Peyer's patch (tissue), 4 donors: ENCODE results near the gene EIF4G1. TPM values are rescaled to one million over a fixed set of nuclear protein-coding genes. Genes with fewer than 3 reads are reported as not detected.

ENCODE experiments used
- DNase-seq, 3 donors: peaks; one replicate each; pipeline ENCODE4 v3.0.0-alpha.2; 2017 to 2019
- H3K27ac ChIP-seq, 4 donors: fragments of 200-600 bp; sonication (generic); one replicate each; pipeline ENCODE4 v1.5.1; 2016 to 2019
- H3K27me3 ChIP-seq, 2 donors: fragments of 200-600 bp; sonication (generic); one replicate each; pipeline ENCODE4 v1.5.1; 2019
- H3K36me3 ChIP-seq, 3 donors: fragments of 200-600 bp; sonication (generic); one replicate each; pipeline ENCODE4 v1.5.1; 2016 to 2019
- H3K4me1 ChIP-seq, 4 donors: fragments of 200-600 bp; sonication (generic); one replicate each; pipeline ENCODE4 v1.5.1; 2016 to 2019
- H3K4me3 ChIP-seq, 4 donors: fragments of 200-600 bp; sonication (generic); 1 replicate in 3 of 4; 2 replicates in 1 of 4; pipeline ENCODE4 v1.5.1; 2016 to 2019; ENCODE audit warnings: mild to moderate bottlenecking in 1 of 4
- H3K9me3 ChIP-seq, 4 donors: fragments of 200-600 bp; sonication (generic); one replicate each; pipeline ENCODE4 v1.5.1; 2016 to 2019; ENCODE audit warnings: mild to moderate bottlenecking in 1 of 4
- POLR2A ChIP-seq, 2 donors: fragments of 450-650 bp; IDR thresholded peaks; one replicate each; pipeline ENCODE4 v1.5.1; 2017; ENCODE audit warnings: antibody characterized with exemption in 2 of 2, mild to moderate bottlenecking in 2 of 2, moderate library complexity in 2 of 2
- total RNA-seq, 4 donors: library from RNA; depleted of rRNA; stranded (reverse); fragments of >200 nt; gene quantifications; one replicate each; pipeline ENCODE4 v1.1.0, GENCODE V29; 2016
- TF ChIP-seq, protein P1 (sequence below), 6 experiments: fragments of 450-650 bp in 4 of 6; fragments of 200-600 bp in 2 of 6; sonication (generic) in 1 of 6; IDR thresholded peaks; one replicate each; pipeline ENCODE4 v1.5.1; 2017 to 2019; ENCODE audit warnings: antibody characterized with exemption in 6 of 6, mild to moderate bottlenecking in 3 of 6, moderate library complexity in 1 of 6

EIF4G1 gene
- total RNA-seq, 4 donors from 2014 or later = 209 to 295 (median 244) TPM

- H3K36me3 ChIP-seq = peaks cover 0 to 86% (median 3%) of the 10 kb centered on the region in 3 donors
- DNase-seq = no peak
- no peaks in the 10 kb centered on the region for H3K9me3 ChIP-seq
- no peak overlapping the region for H3K27ac ChIP-seq
- TF ChIP-seq, protein P1, sequence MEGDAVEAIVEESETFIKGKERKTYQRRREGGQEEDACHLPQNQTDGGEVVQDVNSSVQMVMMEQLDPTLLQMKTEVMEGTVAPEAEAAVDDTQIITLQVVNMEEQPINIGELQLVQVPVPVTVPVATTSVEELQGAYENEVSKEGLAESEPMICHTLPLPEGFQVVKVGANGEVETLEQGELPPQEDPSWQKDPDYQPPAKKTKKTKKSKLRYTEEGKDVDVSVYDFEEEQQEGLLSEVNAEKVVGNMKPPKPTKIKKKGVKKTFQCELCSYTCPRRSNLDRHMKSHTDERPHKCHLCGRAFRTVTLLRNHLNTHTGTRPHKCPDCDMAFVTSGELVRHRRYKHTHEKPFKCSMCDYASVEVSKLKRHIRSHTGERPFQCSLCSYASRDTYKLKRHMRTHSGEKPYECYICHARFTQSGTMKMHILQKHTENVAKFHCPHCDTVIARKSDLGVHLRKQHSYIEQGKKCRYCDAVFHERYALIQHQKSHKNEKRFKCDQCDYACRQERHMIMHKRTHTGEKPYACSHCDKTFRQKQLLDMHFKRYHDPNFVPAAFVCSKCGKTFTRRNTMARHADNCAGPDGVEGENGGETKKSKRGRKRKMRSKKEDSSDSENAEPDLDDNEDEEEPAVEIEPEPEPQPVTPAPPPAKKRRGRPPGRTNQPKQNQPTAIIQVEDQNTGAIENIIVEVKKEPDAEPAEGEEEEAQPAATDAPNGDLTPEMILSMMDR (IDR thresholded peaks at IDR 0.05) = no peak
- TF ChIP-seq POLR2A (IDR thresholded peaks at IDR 0.05) = no peak
- no peaks in the 10 kb centered on the region for H3K27me3 ChIP-seq
- H3K4me3 ChIP-seq = no peak overlapping the region
- peaks cover 0 to 20% (median 4%) of the 10 kb centered on the region in 4 donors for H3K4me1 ChIP-seq
Measured at GRCh38 chr3:184323696-184324095, 9.3 kb downstream of the EIF4G1 start.

- Histone ChIP-seq H3K4me1 (peaks cover 0 to 4% (median 2%) of the 10 kb centered on the region in 4 donors), H3K27me3 (no peaks in the 10 kb centered on the region), H3K9me3 (no peaks in the 10 kb centered on the region), H3K36me3 (peaks cover 0 to 100% (median 4%) of the 10 kb centered on the region in 3 donors), H3K4me3 (no peak overlapping the region), H3K27ac (no peak overlapping the region)
- TF ChIP-seq, protein P1 (IDR thresholded peaks at IDR 0.05) = no peak
- no peak for TF ChIP-seq POLR2A (IDR thresholded peaks at IDR 0.05)
- DNase-seq = no peak
Measured at GRCh38 chr3:184325269-184325668, 10.9 kb downstream of the EIF4G1 start.

DNA sequence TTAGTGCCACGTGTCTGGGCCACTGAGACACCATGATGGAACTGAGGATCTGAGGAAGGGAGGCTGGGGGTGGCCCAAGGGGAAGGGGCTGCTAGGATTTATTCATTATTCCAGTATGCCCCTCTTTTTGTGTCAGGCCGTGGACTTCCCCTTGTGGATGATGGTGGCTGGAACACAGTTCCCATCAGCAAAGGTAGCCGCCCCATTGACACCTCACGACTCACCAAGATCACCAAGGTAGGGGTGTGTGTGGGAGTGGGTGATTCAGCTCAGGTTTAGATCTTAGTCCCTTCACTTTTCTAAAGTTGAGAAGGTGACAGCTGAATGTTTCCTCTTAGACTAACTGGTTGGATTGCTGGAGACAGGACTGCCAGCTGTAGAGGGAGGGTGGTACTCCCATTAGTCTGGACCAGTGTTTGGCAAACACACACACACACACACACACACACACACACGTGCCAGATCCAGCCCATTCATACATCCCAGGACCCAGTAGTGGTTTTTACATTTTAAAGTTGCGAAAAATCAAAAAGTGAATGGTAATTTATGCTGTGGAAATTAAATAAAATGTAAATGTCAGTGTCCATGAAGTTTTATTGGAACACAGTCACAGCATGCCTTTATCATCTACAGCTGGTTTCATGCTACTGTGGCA is 11.4 kb downstream of the EIF4G1 start:
- H3K4me3 ChIP-seq = no peak overlapping the region
- no peaks in the 10 kb centered on the region for H3K9me3 ChIP-seq
- TF ChIP-seq POLR2A (IDR thresholded peaks at IDR 0.05) = no peak
- TF ChIP-seq, protein P1 (IDR thresholded peaks at IDR 0.05) = no peak
- no peak overlapping the region for H3K27ac ChIP-seq
- no peaks in the 10 kb centered on the region for H3K4me1 ChIP-seq
- no peaks in the 10 kb centered on the region for H3K27me3 ChIP-seq
- no peak for DNase-seq
- H3K36me3 ChIP-seq = peaks cover 0 to 100% (median 4%) of the 10 kb centered on the region in 3 donors

DNA sequence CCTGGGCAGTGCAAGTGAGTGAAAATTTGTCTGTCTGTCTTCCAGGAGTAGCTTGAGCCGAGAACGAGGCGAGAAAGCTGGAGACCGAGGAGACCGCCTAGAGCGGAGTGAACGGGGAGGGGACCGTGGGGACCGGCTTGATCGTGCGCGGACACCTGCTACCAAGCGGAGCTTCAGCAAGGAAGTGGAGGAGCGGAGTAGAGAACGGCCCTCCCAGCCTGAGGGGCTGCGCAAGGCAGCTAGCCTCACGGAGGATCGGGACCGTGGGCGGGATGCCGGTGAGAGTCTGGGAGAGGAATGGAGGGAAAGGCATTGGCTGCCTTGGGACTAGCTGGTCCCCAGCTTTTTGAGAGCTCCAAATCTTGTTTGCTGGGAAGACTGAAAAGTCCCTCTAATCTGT is 12.8 kb downstream of the EIF4G1 start:
- no peak for DNase-seq
- Histone ChIP-seq H3K4me3 (no peak overlapping the region), H3K4me1 (no peaks in the 10 kb centered on the region), H3K27me3 (no peaks in the 10 kb centered on the region), H3K9me3 (no peaks in the 10 kb centered on the region), H3K36me3 (peaks cover 0 to 100% (median 4%) of the 10 kb centered on the region in 3 donors), H3K27ac (no peak overlapping the region)
- no peak for TF ChIP-seq POLR2A (IDR thresholded peaks at IDR 0.05)
- TF ChIP-seq, protein P1 (IDR thresholded peaks at IDR 0.05) = no peak

DNA sequence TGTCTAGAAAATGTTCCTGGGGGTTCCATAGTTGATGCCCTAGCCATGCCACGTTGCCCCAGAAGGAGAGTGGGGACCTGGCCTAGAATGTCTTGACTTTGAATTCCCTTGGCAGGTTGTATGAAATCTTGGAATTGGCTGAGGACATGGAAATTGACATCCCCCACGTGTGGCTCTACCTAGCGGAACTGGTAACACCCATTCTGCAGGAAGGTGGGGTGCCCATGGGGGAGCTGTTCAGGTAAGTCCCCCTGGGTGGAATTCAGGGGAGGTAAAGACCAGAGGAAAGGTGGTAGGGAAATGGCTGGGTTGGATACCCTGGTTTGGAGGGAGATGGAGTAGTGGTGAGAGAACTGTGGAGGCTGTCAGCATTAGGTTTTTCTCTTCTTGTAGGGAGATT is 14.1 kb downstream of the EIF4G1 start:
- Histone ChIP-seq H3K4me1 (no peaks in the 10 kb centered on the region), H3K27me3 (no peaks in the 10 kb centered on the region), H3K27ac (no peak overlapping the region), H3K9me3 (no peaks in the 10 kb centered on the region), H3K36me3 (peaks cover 0 to 100% (median 4%) of the 10 kb centered on the region in 3 donors), H3K4me3 (no peak overlapping the region)
- TF ChIP-seq, protein P1 (IDR thresholded peaks at IDR 0.05) = no peak
- DNase-seq = no peak
